ENCODE data around the gene CNDP1.

The CNDP1 gene

GRCh38 chr18:74508366-74508765 is 25.9 kb upstream of the CNDP1 start:
- Histone ChIP-seq H3K4me3 (ENCODE audit: low read depth in 1 of 2, low read length in 2 of 2) (no peak overlapping the region), H3K4me1 (ENCODE audit: insufficient read depth, low read length) (no peaks in the 10 kb centered on the region), H3K79me2 (ENCODE audit: insufficient read depth, low read length) (no peaks in the 10 kb centered on the region), H4K20me1 (ENCODE audit: insufficient read depth, low read length) (peaks cover 18% of the 10 kb centered on the region), H3K4me2 (ENCODE audit: insufficient read depth, low read length) (no peak overlapping the region), H3K27me3 (ENCODE audit: insufficient read depth, low read length, poor library complexity) (no peaks in the 10 kb centered on the region), H3K27ac (ENCODE audit: low read length) (no peak overlapping the region), H3K9ac (ENCODE audit: low read depth, low read length) (no peak overlapping the region), H2AFZ (ENCODE audit: low read depth, low read length) (no peak overlapping the region), H3K9me3 (ENCODE audit: insufficient read depth, low read length, severe bottlenecking) (no peaks in the 10 kb centered on the region), H3K36me3 (ENCODE audit: insufficient read depth, low read length) (peaks cover 93% of the 10 kb centered on the region)
- DNase-seq = no peak
- no peak for ATAC-seq (ENCODE audit: insufficient read depth, low read depth)
- TF ChIP-seq EZH2 (IDR thresholded peaks at IDR 0.05; ENCODE audit: borderline replicate concordance, low read depth, low read length, severe bottlenecking) = no peak
- TF ChIP-seq CTCF (IDR thresholded peaks at IDR 0.05; ENCODE audit: borderline replicate concordance, extremely low read depth, low read length, poor library complexity, severe bottlenecking) = no peak

- Histone ChIP-seq H4K20me1 (ENCODE audit: insufficient read depth, low read length) (peaks cover 21% of the 10 kb centered on the region), H3K9ac (ENCODE audit: low read depth, low read length) (no peak overlapping the region), H3K4me2 (ENCODE audit: insufficient read depth, low read length) (no peak overlapping the region), H3K4me1 (ENCODE audit: insufficient read depth, low read length) (no peaks in the 10 kb centered on the region), H3K4me3 (ENCODE audit: low read depth in 1 of 2, low read length in 2 of 2) (no peak overlapping the region), H3K27me3 (ENCODE audit: insufficient read depth, low read length, poor library complexity) (no peaks in the 10 kb centered on the region), H3K79me2 (ENCODE audit: insufficient read depth, low read length) (no peaks in the 10 kb centered on the region), H3K36me3 (ENCODE audit: insufficient read depth, low read length) (peaks cover 94% of the 10 kb centered on the region), H3K9me3 (ENCODE audit: insufficient read depth, low read length, severe bottlenecking) (no peaks in the 10 kb centered on the region), H3K27ac (ENCODE audit: low read length) (no peak overlapping the region), H2AFZ (ENCODE audit: low read depth, low read length) (no peak overlapping the region)
- no peak for ATAC-seq (ENCODE audit: insufficient read depth, low read depth)
- no peak for TF ChIP-seq EZH2 (IDR thresholded peaks at IDR 0.05; ENCODE audit: borderline replicate concordance, low read depth, low read length, severe bottlenecking)
- TF ChIP-seq CTCF (IDR thresholded peaks at IDR 0.05; ENCODE audit: borderline replicate concordance, extremely low read depth, low read length, poor library complexity, severe bottlenecking) = no peak
- no peak for DNase-seq
Measured at GRCh38 chr18:74508821-74509225, 25.5 kb upstream of the CNDP1 start.

- Histone ChIP-seq H3K4me1 (ENCODE audit: insufficient read depth, low read length) (no peaks in the 10 kb centered on the region), H3K4me2 (ENCODE audit: insufficient read depth, low read length) (no peak overlapping the region), H3K27ac (ENCODE audit: low read length) (no peak overlapping the region), H3K9me3 (ENCODE audit: insufficient read depth, low read length, severe bottlenecking) (no peaks in the 10 kb centered on the region), H3K4me3 (ENCODE audit: low read depth in 1 of 2, low read length in 2 of 2) (no peak overlapping the region), H3K9ac (ENCODE audit: low read depth, low read length) (no peak overlapping the region), H3K36me3 (ENCODE audit: insufficient read depth, low read length) (peaks cover 94% of the 10 kb centered on the region), H4K20me1 (ENCODE audit: insufficient read depth, low read length) (peaks cover 28% of the 10 kb centered on the region), H3K27me3 (ENCODE audit: insufficient read depth, low read length, poor library complexity) (no peaks in the 10 kb centered on the region), H3K79me2 (ENCODE audit: insufficient read depth, low read length) (no peaks in the 10 kb centered on the region), H2AFZ (ENCODE audit: low read depth, low read length) (no peak overlapping the region)
- DNase-seq (no peak), ATAC-seq (ENCODE audit: insufficient read depth, low read depth) (no peak)
- TF ChIP-seq EZH2 (IDR thresholded peaks at IDR 0.05; ENCODE audit: borderline replicate concordance, low read depth, low read length, severe bottlenecking) (no peak), CTCF (IDR thresholded peaks at IDR 0.05; ENCODE audit: borderline replicate concordance, extremely low read depth, low read length, poor library complexity, severe bottlenecking) (no peak)
Measured at GRCh38 chr18:74509856-74510769, 24.2 kb upstream of the CNDP1 start.
